GM11168 (cell line): ENCODE data around the gene ADAMTS5.

Experiments used
- in situ Hi-C: fragments of 300-500 bp; cut with MboI; formaldehyde crosslinking; loops from one replicate; pipeline ENCODE4 v1.12.0; 2022; ENCODE audit warnings: low sequenced_read_pairs; ENCODE audit not compliant: unreplicated experiment

ADAMTS5 gene

DNA sequence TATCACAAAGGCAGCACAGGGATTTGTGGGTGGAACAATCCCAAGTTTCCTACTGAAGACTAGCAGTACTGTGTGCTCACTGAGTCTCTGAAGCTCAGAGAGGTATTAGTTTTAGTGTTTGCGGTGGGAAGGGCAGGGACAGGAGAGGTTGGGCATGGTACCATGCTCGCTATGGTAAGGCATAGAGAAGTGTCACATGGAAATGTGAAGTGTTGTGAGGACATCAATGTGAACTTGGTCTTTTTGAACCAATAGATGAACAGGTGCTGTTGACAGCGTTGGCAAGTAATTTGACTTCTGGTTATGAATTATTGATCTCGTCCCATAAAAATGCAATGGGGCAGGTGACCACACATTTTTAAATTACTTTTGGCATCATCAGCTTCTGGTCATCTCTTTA is 65.9 kb downstream of the ADAMTS5 start:
- in situ Hi-C loops: no loop called here

DNA sequence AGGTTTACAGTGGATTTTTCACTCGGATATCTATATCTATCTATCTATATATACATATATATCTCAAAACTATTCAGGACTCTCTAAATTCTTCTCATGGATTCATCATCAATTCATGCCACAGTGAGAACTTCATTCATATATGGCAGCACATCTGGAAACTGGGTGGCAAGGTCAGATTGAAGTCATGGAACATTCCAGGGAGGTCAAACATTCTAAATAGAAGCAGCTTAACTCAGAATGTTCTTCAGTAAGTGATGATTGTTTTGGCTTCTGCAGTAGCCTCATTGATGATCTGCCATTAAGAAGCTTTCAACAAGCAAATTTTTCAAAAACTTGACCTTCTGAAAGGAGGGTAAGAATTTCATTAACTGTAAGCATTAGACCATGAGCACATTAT is 74.7 kb downstream of the ADAMTS5 start:
- in situ Hi-C loops: no loop called here

DNA sequence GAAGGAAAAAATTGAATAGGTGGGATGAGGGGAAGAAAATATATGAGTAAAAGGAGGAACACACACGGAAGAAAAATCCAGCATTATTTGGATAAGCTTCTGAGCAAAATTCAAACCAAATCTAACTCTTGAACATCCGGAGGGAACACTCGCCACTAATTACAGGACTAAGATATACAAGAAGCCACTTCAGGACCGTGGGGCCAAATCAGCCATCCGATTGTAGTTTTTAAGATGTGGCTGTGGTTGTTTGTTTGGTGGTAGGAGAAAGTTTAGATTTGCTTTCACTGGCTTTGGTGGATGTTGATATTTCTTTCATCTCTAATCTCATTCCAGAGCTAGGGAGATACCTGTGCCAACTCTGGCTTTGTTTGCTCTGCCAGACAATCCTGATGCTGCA is 78.0 kb downstream of the ADAMTS5 start:
- in situ Hi-C loops: no loop called here

DNA sequence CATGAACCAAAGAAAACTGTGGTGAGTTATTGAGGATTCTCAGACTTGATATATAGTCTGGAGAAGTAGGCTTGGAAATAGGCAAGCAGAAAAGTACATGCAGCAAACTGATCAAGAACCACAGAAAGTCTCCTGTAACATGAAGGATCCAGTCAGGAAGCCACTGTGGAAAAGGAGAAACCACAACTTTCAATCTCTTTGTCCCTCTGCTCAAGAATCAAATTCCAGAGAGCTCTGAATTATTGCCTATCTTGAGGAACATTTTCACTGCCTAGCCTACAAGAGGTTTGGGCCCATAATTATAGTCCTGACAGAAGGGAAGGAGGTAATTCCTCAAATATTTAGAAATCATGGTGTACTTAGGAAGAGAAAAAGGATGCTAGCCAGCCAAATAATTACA is 78.6 kb downstream of the ADAMTS5 start:
- in situ Hi-C loops: no loop called here

DNA sequence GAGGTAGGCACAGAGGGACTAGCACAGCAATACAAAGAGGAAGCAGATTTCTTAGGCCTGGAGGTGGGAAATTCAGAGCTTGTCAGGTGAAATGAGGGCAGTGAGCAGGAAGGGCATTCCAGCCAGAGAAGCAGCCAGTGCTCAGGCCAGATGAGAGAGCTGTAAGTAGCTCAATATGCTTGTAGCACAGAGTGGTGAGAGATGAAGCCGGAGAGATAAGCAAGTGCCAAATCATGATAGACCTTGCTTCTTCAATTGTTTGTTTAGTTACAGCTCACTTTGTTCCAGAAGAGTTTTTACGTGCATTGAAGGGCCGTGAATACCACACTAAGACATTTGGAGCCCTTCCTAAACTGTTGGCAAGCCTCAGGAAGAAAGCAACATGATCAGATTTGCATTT is 79.6 kb downstream of the ADAMTS5 start:
- in situ Hi-C loops: no loop called here

DNA sequence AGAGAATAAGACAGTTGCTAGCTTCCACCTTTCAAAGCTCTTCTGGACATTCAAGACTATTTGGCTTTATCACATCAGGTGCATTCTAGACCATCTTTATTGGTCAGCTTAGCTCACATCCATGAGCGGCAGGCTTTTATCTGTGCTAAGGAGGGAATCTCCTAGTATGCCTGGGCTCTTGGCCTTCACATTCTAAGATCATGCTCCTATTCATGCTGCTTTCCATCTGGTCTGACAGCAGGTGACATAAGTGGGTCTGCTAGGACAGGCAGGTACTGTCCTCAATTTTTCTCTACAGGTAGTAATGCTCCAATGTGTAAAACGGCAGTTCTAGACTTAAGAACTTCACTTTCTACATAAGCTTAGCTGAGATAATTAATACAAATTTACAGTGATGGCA is 82.5 kb downstream of the ADAMTS5 start:
- in situ Hi-C loops: no loop called here

DNA sequence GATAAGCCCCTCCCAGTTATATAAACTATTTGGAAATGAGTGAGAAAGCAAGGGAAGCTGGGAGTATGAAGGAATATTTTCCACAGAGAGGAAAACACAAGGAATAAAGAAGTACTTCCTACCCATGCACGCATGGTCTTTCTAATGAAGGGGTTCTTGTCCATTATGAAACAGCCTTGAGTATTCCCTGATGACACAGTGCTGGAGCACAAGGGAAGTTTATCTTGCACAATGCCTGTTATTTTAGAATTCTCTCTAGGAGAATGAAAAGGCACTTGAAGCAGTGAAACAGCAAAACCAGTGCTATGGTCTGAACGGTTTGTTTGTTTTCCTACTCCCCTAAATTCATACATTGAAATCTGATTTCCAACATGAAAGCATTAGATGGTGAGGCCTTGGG is 83.1 kb downstream of the ADAMTS5 start:
- in situ Hi-C loops: no loop called here

DNA sequence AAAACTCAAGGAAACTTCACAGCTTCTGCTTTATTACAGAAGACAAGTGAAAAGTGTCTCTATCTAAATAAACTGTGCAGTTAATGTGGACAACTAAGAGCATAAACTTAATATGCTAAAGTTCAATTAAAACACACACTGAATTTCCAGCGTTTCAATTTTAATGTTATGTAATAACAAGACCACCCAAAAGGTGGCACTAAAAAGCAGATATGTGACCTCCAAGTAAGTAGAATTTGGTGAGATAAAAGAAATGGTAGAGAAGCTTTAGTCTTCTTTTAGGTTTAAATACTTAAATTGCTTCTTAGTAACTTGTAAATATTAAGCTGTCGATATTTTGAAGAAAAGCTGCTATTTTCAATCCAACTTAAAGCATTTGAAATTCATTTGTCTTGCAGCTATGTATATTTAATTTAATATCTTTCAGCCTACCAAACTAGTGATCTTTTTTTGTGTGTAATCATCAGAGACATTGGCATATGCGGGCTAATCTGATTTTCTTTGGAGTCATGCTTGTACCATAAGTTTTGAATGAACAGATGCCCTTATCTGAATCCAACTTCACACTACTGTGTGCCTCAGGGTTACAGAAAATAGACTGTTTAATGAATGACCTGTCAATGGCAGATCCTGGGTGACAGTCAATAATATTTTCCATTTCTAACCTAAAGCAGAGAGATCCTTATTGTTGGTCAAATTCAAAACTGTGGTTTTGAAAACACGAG is 85.2 kb downstream of the ADAMTS5 start:
- in situ Hi-C loops: no loop called here

DNA sequence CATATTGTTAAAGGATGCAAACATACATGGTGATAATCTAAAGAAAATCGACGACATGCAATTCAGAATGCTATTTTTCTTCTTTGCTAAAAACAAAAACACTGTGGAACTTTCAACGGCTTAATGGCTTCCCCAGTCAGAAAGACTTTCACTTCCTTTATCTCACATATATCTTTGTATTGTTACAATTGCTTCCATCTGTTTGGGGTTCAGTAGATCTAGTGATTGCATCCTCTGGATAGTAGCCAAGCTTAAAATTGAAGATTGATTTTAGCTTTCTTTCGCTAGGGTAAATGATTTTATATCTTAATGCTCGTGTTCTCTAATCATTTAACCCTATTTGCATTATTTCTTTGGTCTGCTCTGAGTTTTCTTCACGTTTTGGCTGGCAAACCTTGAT is 89.9 kb downstream of the ADAMTS5 start:
- in situ Hi-C loops: no loop called here

DNA sequence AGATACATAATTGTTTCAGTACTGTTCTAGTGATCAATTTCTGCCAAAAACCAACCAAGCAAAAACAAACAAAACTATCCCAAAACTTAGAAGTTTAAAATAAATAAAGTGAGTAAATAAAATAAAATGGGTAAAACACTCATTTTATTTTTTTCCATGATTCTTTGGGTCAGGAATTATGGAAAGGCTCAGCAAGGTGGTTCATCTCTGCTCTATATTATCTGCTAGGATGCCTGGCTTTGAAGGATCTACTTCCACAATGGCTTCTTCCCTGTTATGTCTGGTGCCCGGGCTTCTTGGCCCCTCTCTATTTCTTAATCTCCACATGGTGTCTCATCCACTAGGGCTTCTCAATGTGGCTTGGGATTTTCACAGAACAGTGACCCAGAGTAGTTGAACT is 92.5 kb downstream of the ADAMTS5 start:
- in situ Hi-C loops: loop anchor here (25.0 kb wide), 1 partner anchor 1863 kb away; no protein-coding TSS in a partner anchor
